Measurements from ENCODE around the gene GET4.

DNA sequence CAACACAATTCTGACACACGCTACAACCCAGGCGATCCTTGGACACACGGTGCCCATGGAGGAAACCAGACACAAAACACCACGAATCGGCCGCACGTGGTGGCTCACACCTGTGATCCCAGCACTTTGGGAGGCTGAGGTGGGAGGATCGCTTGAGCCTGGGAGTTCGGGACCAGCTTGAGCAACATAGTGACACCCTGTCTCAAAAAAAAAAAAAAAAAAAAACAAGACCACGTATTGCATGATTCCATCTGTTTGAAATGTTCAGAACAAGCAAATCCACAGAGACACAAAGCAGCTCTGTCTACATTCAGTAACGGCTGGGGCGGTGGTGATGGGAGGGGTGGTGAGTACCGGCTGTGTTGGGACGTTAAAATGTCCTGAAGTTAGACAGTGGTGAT is 53.0 kb downstream of the GET4 start:
- TF ChIP-seq, protein P1, sequence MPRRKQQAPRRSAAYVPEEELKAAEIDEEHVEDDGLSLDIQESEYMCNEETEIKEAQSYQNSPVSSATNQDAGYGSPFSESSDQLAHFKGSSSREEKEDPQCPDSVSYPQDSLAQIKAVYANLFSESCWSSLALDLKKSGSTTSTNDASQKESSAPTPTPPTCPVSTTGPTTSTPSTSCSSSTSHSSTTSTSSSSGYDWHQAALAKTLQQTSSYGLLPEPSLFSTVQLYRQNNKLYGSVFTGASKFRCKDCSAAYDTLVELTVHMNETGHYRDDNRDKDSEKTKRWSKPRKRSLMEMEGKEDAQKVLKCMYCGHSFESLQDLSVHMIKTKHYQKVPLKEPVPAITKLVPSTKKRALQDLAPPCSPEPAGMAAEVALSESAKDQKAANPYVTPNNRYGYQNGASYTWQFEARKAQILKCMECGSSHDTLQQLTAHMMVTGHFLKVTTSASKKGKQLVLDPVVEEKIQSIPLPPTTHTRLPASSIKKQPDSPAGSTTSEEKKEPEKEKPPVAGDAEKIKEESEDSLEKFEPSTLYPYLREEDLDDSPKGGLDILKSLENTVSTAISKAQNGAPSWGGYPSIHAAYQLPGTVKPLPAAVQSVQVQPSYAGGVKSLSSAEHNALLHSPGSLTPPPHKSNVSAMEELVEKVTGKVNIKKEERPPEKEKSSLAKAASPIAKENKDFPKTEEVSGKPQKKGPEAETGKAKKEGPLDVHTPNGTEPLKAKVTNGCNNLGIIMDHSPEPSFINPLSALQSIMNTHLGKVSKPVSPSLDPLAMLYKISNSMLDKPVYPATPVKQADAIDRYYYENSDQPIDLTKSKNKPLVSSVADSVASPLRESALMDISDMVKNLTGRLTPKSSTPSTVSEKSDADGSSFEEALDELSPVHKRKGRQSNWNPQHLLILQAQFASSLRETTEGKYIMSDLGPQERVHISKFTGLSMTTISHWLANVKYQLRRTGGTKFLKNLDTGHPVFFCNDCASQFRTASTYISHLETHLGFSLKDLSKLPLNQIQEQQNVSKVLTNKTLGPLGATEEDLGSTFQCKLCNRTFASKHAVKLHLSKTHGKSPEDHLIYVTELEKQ (tag by site-specific recombination; IDR thresholded peaks at IDR 0.05; ENCODE audit: borderline replicate concordance) = no peak
- TF ChIP-seq, protein P2, sequence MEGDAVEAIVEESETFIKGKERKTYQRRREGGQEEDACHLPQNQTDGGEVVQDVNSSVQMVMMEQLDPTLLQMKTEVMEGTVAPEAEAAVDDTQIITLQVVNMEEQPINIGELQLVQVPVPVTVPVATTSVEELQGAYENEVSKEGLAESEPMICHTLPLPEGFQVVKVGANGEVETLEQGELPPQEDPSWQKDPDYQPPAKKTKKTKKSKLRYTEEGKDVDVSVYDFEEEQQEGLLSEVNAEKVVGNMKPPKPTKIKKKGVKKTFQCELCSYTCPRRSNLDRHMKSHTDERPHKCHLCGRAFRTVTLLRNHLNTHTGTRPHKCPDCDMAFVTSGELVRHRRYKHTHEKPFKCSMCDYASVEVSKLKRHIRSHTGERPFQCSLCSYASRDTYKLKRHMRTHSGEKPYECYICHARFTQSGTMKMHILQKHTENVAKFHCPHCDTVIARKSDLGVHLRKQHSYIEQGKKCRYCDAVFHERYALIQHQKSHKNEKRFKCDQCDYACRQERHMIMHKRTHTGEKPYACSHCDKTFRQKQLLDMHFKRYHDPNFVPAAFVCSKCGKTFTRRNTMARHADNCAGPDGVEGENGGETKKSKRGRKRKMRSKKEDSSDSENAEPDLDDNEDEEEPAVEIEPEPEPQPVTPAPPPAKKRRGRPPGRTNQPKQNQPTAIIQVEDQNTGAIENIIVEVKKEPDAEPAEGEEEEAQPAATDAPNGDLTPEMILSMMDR (tag by site-specific recombination; IDR thresholded peaks at IDR 0.05) = no peak
- no peak for TF ChIP-seq ZNF610 (tag by site-specific recombination; IDR thresholded peaks at IDR 0.05; ENCODE audit: borderline replicate concordance)
- no peak for TF ChIP-seq ZFP3 (tag by site-specific recombination; IDR thresholded peaks at IDR 0.05; ENCODE audit: low read depth)
- TF ChIP-seq ZNF146 (tag by site-specific recombination; IDR thresholded peaks at IDR 0.05) = no peak
- no peak for TF ChIP-seq KLF16 (tag by site-specific recombination; IDR thresholded peaks at IDR 0.05)
- TF ChIP-seq KLF9 (tag by site-specific recombination; IDR thresholded peaks at IDR 0.05; ENCODE audit: low read depth) = no peak
- TF ChIP-seq ZNF768 (tag by site-specific recombination; IDR thresholded peaks at IDR 0.05) = no peak
- TF ChIP-seq KLF1 (tag by site-specific recombination; IDR thresholded peaks at IDR 0.05) = no peak
- no peak for TF ChIP-seq YY1 (tag by site-specific recombination; IDR thresholded peaks at IDR 0.05)
- TF ChIP-seq ZNF76 (tag by site-specific recombination; IDR thresholded peaks at IDR 0.05; ENCODE audit: borderline replicate concordance, low read depth) = no peak
- no peak for TF ChIP-seq SETDB1 (IDR thresholded peaks at IDR 0.05; ENCODE audit: insufficient read length, low read length)
